HepG2 (cell line): Measurements from ENCODE around the gene GADD45B. TPM values are rescaled to one million over a fixed set of nuclear protein-coding genes. Genes with fewer than 3 reads are reported as not detected.

ENCODE experiments used
- BCL6 ChIP-seq: IDR thresholded peaks from 2 replicates; pipeline ENCODE4 v1.6.1; 2016; ENCODE audit warnings: missing genetic modification reagents, missing compliant biosample characterization
- CREB1 ChIP-seq, 2 experiments: fragments of 450-650 bp in 1 of 2; IDR thresholded peaks; 2 replicates each; pipeline ENCODE4 v1.6.1; 2016 to 2017; ENCODE audit warnings: control low read depth in 1 of 2, mild to moderate bottlenecking in 1 of 2, missing compliant biosample characterization in 1 of 2, missing genetic modification characterization in 1 of 2
- E2F1 ChIP-seq: sonication (generic); formaldehyde crosslinking; IDR thresholded peaks from 2 replicates; pipeline ENCODE4 v1.5.0; 2020; ENCODE audit warnings: missing genetic modification reagents
- MBNL3 ChIP-seq: fragments of 250-450 bp; sonication (Bioruptor Pico); conservative IDR thresholded peaks from 2 replicates; pipeline ENCODE4 v1.8.0; 2022; ENCODE audit warnings: mild to moderate bottlenecking, inconsistent platforms
- MED1 ChIP-seq: sonication (generic); formaldehyde crosslinking; IDR thresholded peaks from 2 replicates; pipeline ENCODE4 v1.4.0; 2020; ENCODE audit warnings: missing genetic modification reagents
- MYC ChIP-seq: sonication (generic); formaldehyde crosslinking; IDR thresholded peaks from 2 replicates; pipeline ENCODE4 v1.9.0; 2021; ENCODE audit warnings: missing genetic modification reagents, borderline replicate concordance
- NCOR1 ChIP-seq: fragments of 200-600 bp; sonication (generic); IDR thresholded peaks from 2 replicates; pipeline ENCODE4 v1.7.0; 2017; ENCODE audit warnings: antibody characterized with exemption, low read length, borderline replicate concordance
- SPEN ChIP-seq: sonication (generic); formaldehyde crosslinking; IDR thresholded peaks from 2 replicates; pipeline ENCODE4 v1.5.1; 2020; ENCODE audit warnings: low read depth, mild to moderate bottlenecking, missing genetic modification reagents
- ZFP37 ChIP-seq: sonication (generic); formaldehyde crosslinking; IDR thresholded peaks from 2 replicates; pipeline ENCODE4 v1.4.0; 2020; ENCODE audit warnings: missing genetic modification reagents, borderline replicate concordance
- ZFP82 ChIP-seq: sonication (generic); formaldehyde crosslinking; IDR thresholded peaks from 2 replicates; pipeline ENCODE4 v1.5.1; 2020; ENCODE audit warnings: mild to moderate bottlenecking, missing genetic modification reagents, borderline replicate concordance
- ZNF234 ChIP-seq: sonication (generic); formaldehyde crosslinking; conservative IDR thresholded peaks from 2 replicates; pipeline ENCODE4 v1.5.1; 2020; ENCODE audit warnings: mild to moderate bottlenecking, missing genetic modification reagents
- ZNF367 ChIP-seq: sonication (generic); formaldehyde crosslinking; IDR thresholded peaks from 2 replicates; pipeline ENCODE4 v1.4.0; 2020; ENCODE audit warnings: missing genetic modification reagents, borderline replicate concordance
- polyA plus RNA-seq, 8 experiments: library from polyadenylated mRNA; depleted of rRNA in 3 of 8; stranded (reverse) in 7 of 8; unstranded in 1 of 8; fragments of >200 nt; fragmentation: Illumina TruSeq in 4 of 8; extraction: Trizol in 4 of 8; gene quantifications; 2 replicates each; pipeline versions ENCODE4 v1.2.1 to v1.2.3, GENCODE V29; 2011 to 2016; ENCODE audit warnings: low read depth in 4 of 8, missing spikeins in 1 of 8, mixed read lengths in 1 of 8; ENCODE audit not compliant: insufficient read depth in 1 of 8
- total RNA-seq, 5 experiments: library from RNA; depleted of rRNA; stranded (reverse); fragments of >200 nt; fragmentation: Illumina TruSeq; extraction: Trizol; gene quantifications; 2 replicates each; pipeline ENCODE4 v1.2.3, GENCODE V29; 2016; ENCODE audit warnings: low read depth in 1 of 5
- TF ChIP-seq, protein P1 (sequence below): sonication (generic); formaldehyde crosslinking; IDR thresholded peaks from 2 replicates; pipeline ENCODE4 v1.4.0; 2020; ENCODE audit warnings: mild to moderate bottlenecking, missing genetic modification reagents
- TF ChIP-seq, protein P2 (sequence below): sonication (generic); formaldehyde crosslinking; IDR thresholded peaks from 2 replicates; pipeline ENCODE4 v1.5.0; 2020; ENCODE audit warnings: mild to moderate bottlenecking, missing genetic modification reagents
- TF ChIP-seq, protein P3 (sequence below): sonication (generic); formaldehyde crosslinking; IDR thresholded peaks from 2 replicates; pipeline ENCODE4 v1.4.0; 2020; ENCODE audit warnings: missing genetic modification reagents; ENCODE audit errors: not compliant biosample characterization

GADD45B gene
- total and polyA plus RNA-seq, 2 of the 13 experiments (the other 11 are each of a cell fraction or from before 2014, with no cell fraction given), result 4.6 to 34.1 TPM

DNA sequence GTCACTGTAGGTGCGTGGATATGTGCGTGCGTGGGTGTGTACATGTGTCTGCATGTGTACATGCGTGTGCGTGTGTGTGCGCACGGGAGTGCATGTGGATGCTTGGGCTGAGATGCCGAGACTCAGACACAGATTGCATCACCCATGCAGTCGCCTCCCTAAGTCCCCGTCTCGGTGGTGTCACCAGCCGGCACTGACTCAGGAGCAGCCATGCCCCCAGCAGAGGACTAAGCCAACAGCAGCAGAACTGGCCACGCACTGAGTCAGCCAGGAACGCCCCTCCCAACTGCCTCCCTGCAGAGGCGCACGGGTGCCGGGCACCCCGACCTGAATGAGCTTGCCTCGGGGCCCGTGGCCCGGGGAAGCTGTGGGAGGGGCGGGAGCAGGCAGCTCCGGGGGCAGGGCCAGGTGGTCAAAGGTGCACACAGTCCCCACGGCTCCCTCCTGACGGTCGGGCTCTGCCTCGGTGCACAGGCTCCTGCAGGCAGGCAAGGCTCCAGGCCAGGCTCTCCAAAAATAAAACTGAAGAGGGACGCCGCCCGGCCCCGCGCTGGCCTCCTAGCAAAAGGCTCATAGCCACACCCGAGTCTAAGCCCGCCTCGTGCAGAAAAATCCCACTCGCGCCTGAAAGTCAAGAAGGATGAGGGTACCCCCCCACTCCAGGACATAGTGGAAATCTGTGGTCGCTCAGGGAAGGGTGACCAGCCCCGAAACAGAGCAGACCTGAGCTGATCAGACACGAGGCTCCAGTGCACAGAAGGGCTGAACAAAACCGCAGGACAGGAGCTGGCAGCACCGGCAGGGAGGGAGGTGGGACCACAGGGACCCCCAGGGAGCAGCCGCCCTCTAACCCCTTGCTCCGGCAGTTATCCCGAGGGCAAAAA lies 49.2 kb downstream of the GADD45B start (continued):
- TF ChIP-seq, protein P1, sequence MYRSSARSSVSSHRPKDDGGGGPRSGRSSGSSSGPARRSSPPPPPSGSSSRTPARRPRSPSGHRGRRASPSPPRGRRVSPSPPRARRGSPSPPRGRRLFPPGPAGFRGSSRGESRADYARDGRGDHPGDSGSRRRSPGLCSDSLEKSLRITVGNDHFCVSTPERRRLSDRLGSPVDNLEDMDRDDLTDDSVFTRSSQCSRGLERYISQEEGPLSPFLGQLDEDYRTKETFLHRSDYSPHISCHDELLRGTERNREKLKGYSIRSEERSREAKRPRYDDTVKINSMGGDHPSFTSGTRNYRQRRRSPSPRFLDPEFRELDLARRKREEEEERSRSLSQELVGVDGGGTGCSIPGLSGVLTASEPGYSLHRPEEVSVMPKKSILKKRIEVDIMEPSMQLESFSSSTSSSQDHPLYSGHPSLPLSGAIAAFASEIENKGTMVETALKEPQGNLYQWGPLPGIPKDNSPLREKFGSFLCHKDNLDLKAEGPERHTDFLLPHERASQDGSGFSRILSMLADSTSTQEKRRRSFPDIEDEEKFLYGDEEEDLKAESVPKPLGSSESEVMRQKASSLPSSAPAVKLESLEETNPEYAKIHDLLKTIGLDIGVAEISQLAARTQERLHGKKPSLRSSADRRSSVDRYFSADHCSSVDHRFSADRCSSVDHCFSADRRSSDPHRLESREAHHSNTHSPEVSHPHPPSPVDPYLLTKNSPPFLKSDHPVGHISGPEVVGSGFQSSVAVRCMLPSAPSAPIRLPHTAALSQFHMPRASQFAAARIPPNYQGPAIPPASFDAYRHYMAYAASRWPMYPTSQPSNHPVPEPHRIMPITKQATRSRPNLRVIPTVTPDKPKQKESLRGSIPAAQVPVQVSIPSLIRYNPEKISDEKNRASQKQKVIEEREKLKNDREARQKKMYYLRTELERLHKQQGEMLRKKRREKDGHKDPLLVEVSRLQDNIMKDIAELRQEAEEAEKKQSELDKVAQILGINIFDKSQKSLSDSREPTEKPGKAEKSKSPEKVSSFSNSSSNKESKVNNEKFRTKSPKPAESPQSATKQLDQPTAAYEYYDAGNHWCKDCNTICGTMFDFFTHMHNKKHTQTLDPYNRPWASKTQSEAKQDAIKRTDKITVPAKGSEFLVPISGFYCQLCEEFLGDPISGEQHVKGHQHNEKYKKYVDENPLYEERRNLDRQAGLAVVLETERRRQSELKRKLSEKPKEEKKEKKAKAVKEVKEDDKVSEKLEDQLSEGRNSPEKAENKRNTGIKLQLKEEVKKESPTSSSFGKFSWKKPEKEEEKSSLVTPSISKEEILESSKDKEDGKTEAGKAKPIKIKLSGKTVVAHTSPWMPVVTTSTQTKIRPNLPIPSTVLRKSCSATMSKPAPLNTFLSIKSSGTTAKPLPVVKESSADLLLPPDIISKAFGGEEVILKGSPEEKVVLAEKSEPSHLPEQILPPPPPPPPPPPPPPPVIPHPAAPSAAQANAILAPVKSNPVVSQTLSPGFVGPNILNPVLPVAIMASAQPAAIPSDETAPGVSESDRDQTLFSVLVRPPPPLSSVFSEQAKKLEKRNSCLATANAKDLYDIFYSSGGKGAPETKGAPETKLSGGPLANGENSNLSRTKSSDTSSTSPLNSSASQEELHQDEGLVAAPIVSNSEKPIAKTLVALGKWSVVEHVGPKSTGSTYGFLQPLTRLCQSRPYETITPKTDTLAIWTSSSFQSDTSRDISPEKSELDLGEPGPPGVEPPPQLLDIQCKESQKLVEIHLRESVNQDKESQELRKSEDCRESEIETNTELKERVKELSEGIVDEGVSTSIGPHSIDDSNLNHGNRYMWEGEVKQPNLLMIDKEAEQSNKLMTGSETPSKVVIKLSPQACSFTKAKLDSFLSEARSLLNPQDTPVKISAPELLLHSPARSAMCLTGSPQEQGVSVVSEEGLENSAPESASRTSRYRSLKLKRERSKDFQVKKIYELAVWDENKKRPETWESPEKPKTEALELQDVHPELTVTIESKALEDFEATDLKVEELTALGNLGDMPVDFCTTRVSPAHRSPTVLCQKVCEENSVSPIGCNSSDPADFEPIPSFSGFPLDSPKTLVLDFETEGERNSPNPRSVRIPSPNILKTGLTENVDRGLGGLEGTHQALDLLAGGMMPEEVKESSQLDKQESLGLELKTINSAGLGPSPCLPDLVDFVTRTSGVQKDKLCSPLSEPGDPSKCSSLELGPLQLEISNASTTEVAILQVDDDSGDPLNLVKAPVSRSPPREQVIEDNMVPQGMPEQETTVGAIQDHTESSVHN (CRISPR knock-in tag), result no peak
- TF ChIP-seq BCL6 (CRISPR knock-in tag) (no peak), ZFP37 (CRISPR knock-in tag) (no peak), E2F1 (CRISPR knock-in tag) (no peak), NCOR1 (no peak), MBNL3 (CRISPR knock-in tag) (no peak), ZFP82 (CRISPR knock-in tag) (no peak), ZNF367 (CRISPR knock-in tag) (no peak), MED1 (CRISPR knock-in tag) (no peak; the same call in none of the 2 replicates), MYC (CRISPR knock-in tag) (no peak; the same call in 1 of the 2 replicates), SPEN (no peak), CREB1 (IDR thresholded peaks at IDR 0.05) (no peak), CREB1 (CRISPR knock-in tag; IDR thresholded peaks at IDR 0.05) (no peak), ZNF234 (CRISPR knock-in tag) (no peak)
- TF ChIP-seq, protein P2, sequence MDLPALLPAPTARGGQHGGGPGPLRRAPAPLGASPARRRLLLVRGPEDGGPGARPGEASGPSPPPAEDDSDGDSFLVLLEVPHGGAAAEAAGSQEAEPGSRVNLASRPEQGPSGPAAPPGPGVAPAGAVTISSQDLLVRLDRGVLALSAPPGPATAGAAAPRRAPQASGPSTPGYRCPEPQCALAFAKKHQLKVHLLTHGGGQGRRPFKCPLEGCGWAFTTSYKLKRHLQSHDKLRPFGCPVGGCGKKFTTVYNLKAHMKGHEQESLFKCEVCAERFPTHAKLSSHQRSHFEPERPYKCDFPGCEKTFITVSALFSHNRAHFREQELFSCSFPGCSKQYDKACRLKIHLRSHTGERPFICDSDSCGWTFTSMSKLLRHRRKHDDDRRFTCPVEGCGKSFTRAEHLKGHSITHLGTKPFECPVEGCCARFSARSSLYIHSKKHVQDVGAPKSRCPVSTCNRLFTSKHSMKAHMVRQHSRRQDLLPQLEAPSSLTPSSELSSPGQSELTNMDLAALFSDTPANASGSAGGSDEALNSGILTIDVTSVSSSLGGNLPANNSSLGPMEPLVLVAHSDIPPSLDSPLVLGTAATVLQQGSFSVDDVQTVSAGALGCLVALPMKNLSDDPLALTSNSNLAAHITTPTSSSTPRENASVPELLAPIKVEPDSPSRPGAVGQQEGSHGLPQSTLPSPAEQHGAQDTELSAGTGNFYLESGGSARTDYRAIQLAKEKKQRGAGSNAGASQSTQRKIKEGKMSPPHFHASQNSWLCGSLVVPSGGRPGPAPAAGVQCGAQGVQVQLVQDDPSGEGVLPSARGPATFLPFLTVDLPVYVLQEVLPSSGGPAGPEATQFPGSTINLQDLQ, result no peak
- TF ChIP-seq, protein P3, sequence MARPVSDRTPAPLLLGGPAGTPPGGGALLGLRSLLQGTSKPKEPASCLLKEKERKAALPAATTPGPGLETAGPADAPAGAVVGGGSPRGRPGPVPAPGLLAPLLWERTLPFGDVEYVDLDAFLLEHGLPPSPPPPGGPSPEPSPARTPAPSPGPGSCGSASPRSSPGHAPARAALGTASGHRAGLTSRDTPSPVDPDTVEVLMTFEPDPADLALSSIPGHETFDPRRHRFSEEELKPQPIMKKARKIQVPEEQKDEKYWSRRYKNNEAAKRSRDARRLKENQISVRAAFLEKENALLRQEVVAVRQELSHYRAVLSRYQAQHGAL (CRISPR knock-in tag), result no peak
